HG03196 (cell line): Measurements from ENCODE around the gene KRR1.

Source experiments
- ATAC-seq: cut with Tn5 transposase; IDR thresholded peaks from one replicate; pipeline ENCODE4 v1.9.1; 2021; ENCODE audit not compliant: unreplicated experiment

KRR1 gene

DNA sequence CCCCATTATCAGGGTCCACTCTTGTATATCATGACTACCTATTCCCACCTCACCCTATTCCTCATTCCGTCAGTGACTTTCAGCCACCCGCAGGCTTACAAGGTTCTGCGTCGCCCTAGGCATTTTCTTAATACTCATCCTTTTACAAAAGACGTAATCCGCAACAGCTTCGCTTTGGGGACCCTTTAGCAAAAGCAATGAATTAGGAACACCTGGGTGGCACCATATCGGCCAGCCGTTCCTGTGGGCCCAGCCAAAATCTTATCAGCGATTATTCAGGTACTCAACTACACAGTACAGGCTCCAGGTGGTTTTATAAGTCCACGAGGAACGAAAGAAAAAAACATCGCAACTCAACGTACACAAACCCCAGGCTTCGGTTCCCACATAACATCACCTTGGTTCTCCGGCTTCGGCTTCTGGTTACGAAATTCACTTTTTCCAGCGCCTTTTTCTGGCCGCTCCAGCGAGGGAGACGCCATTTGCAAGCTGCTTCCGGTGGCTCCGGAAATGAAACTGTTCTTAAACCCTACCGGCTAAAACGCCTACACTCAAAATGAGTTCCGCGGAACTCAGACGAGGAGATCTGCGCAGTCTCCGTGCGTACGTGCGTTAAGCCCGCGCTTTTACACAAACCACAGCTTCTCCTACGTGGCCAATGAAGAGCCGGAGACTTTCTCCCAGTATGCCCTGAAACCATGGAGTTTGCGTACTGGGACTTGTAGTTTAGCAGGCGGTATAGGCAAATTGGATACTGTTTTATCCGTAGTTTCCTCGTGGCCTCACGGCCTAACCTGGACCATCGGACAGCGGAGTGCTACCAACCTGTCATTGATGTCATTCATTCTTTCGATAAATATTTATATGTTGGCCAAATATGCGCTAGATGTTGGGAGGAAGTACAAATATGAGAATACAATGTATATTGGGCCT, at the start of gene KRR1:
TSS of gene KRR1 (minus strand) at position 494 of the 933 bp plus-strand sequence. CDS start at position 482, 12 bp downstream.
- ATAC-seq = peak; percentile 98

GRCh38 chr12:75560167-75560566, 48.8 kb upstream of the KRR1 start:
- no peak for ATAC-seq

DNA sequence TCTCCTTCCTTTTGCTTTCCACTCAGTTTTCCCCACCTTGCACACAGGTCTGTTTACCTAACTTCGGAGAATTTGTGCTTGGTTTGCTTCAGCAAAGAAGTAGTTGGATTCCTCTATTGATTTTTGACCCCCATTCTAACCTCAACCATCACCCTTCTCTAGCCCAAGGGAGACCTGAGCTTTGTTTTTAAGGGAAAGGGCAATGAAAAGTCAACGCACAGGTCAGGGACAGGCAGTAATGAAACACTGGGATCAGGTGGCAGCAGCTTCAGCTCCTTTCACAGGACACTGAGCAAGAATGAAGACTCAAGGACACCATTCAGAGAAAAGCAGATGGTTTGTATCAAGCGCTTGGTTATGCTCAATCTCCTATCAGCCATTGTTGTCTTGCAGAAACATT, 46.9 kb upstream of the KRR1 start:
- ATAC-seq = no peak

DNA sequence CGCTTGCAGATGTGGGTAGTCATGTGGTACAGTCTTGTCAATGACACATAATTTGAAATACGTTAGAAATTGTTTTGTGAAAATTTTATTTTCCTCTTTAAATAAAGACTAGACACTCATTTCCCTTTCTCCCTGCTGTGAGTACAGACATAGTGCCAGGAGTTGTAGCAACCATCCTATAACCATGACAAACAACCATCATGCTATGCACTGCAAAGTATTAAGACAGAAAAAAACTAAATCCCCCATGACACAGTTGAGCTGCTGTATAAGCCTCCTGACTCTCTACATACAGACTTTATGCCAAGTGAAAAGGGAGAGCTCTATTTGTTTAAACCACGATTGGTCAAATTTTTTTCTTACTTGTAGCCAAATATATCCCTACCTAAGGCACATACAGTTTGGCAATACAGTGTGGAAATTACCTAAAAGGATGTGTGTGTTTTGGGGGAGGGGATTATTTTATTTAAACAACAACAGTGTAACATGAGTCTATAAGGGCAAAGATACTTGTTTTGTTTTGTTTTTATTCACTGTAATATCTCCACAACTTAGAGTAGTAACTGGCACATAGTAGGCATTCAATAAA, 45.0 kb upstream of the KRR1 start:
- no peak for ATAC-seq

- no peak for ATAC-seq
These were observed 43.1 kb upstream of the KRR1 start for GRCh38 chr12:75554556-75554880.

DNA sequence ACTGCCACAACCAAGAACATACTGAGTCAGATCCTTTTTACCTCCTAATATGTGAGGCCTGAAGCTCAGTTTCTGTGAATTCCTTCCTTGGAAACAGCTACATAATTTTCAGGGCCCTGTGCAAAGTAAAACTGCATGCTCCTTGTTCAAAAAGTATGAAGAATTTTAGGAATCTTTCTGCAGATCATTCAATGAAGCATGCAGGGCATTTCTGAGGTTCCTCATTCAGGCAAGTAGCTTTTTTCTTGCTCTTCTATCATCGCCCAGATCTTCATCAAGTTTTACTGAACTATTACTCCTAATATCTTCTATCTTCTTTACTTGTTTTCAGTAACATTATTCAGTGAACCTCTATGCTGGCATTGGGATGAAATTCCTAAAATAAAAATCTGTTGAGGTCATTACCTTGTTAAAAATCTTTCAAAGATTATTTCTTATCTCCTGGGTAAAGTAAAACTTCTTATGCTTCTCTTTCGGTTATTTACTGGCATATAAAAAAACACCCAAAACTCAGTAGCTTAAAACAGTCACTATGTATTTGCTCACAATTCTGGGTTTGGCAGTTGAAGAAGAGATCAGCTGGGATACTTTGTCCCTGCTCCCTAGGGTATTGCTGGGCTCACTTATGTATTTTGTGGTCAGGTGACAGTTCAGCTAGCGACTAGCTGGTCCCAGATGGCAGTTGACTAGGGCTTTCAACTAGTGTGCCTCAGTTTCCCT, 42.6 kb upstream of the KRR1 start:
- ATAC-seq = no peak

DNA sequence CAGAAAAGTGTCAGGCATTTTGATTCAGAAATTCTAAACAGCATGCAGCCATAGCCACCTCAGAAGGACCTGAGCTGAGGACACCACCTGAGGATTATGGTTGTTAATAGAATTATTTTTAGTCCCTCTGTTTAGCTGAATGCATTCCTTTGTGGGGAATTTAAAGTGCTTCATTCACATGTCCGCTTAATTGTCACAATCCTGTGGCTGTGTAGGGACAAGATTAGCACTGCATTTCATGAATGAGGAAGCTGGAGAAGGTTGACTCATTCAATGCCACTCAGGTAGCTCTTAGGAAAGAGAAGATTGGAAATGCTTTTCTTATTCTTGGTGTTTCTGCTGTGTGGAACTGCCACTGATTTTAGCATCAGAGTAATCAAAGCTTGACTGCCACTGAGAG, 42.0 kb upstream of the KRR1 start:
- ATAC-seq = no peak

- ATAC-seq = no peak
These were observed 40.1 kb upstream of the KRR1 start for GRCh38 chr12:75551477-75551876.

- ATAC-seq = no peak
These were observed 39.2 kb upstream of the KRR1 start for GRCh38 chr12:75550401-75551240.

GRCh38 chr12:75549989-75550388, 38.6 kb upstream of the KRR1 start:
- no peak for ATAC-seq

DNA sequence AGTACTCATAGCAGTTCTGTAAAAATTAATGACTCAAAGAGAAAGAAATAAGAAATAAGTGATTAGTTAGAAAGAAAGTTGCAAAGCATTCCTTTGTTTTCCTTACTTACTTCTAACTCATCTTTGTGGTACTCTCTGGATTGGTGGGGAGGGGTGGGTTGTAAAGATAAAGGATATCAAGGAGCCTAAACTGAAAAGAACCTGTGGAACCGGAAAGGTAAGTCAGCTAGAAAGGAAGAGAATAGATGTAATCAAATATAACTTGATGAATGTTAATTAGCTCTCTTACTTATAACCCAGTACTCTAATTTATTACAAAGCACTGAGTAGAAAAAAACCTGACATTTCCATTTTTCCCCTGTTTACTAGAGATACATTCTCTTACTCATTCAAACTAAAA, 37.5 kb upstream of the KRR1 start:
- no peak for ATAC-seq

- ATAC-seq = no peak
These were observed 34.2 kb upstream of the KRR1 start for GRCh38 chr12:75545636-75546035.

DNA sequence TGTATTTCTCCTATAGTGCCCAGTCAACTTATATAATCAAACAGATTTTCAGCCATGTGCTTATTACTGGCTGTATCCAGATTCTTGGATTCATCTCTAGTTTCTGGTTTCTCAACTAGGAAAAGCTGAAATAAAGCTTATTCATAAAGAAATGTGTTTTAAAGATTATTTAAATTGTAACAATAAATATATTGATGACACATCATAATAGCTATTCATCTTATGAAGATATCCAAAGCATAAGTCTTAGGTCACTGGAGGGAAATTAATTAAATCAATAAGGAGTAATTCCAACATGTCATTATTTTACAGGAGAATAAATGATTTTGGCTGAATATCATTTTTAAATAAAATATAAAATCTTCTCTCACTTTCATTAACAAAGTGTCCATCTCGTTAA, 32.1 kb upstream of the KRR1 start:
- no peak for ATAC-seq

- no peak for ATAC-seq
These were observed 31.5 kb upstream of the KRR1 start for GRCh38 chr12:75542942-75543341.

DNA sequence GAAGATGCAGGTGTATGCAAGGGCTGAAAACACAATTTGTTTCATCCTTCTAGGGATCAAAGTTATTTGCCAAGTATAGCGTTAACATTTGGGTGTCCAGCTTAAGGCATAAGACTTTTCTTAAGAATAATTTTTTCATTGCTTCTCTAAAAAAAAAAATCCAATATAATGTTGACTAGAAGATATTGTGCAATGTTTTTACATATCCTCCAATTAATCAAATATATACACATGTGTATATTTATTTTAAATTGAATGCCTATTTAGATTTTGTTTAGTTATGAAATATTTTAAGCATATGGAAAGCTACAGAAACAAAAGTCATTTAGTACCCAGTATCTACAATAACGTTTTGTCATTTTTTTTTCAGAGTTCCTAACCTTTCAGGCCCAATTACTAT, 28.5 kb upstream of the KRR1 start:
- no peak for ATAC-seq

DNA sequence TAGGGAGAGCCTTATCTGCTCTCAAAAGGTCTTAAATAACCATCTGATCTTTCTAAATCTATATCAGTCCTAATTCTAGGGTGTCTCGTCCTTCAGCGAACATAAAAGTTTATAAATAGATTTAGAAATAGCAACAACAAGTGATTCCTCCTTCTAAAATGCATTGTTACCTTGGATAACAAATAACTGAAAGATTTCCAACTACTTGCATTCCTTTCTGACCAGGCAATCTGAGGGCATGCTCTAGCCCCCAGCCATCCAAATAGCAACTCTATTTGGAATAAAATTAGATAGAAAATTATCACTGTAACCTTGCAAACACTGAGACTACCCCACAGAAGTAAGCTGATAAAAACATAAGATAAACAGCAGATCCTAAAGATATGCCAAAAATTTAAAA, 21.8 kb upstream of the KRR1 start:
- ATAC-seq = no peak

- ATAC-seq = no peak
These were observed 18.4 kb upstream of the KRR1 start for GRCh38 chr12:75529826-75530225.

DNA sequence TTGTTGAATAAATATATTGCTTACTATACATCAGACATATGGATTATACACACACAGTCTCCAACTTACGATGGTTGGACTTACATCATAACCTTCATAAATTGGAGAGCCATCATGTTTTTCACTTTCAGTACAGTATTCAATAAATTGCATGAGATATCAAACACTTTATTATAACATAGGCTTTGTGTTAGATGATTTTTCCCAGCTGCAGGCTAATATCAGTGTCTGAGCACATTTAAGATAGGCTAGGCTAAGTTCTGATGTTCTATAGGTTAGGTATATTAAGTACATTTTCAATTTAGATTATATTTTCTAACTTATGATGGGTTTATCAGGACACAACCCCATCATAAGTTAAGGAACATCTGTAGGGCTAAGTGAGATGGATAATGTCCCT, 17.9 kb upstream of the KRR1 start:
- no peak for ATAC-seq

DNA sequence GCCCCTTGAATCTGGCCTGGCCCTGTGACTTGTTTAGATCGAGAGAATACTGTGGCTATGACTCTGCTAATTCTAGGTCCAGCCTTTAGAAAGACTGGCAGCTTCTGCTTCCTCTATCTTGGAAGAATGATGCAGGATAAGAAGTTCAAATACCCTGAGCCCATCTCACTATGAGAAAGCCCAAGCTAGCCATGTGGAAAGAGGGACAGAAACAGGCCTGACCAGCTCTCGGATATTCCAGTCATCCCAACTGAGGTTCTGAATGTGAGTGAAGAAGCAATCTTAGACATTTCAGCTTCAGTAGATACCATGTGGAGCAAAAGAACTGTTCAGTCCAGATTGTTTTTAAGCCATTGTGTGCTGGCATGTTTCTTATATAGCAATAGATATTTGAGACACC, 17.3 kb upstream of the KRR1 start:
- no peak for ATAC-seq

DNA sequence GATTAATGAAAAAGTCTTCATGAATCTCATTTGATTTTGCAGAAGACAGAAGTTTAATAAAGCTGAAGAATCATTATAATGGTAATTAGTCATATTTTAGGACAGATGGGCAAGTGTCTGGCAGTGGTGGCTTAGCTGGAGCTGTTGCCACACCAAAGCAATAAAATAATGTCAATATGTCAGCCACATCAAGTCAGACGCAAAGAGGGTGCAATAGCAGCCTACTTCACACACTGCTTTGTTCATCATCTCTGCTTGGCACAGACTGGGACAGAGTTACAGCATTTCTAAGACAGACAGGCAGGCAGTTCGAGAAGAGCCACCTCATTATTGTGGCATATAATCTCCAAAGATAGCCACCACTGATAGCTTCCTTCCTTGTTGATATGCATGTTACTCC, 16.9 kb upstream of the KRR1 start:
- no peak for ATAC-seq
